Measurements from ENCODE around the gene POTEC.
"Not testable (repeated sequence)": the region's sequence is repeated elsewhere in the genome, so short reads cannot be mapped to it uniquely, and the experiment has no call there.

The POTEC gene

GRCh38 chr18:14474007-14474720 lies 69.2 kb downstream of the POTEC start:
- H3K9me3 ChIP-seq (ENCODE audit: low read length); H3K36me3 ChIP-seq (ENCODE audit: insufficient read depth, low read length); H3K4me3 ChIP-seq (ENCODE audit: low read length); H2AFZ ChIP-seq (ENCODE audit: low read depth, low read length); H3K27me3 ChIP-seq (ENCODE audit: insufficient read depth, low read length); H3K4me1 ChIP-seq (ENCODE audit: insufficient read depth, low read length): not testable (repeated sequence)

- not testable (repeated sequence) for H3K27me3 ChIP-seq (ENCODE audit: insufficient read depth, low read length); H3K9me3 ChIP-seq (ENCODE audit: low read length); H3K4me1 ChIP-seq (ENCODE audit: insufficient read depth, low read length); H3K36me3 ChIP-seq (ENCODE audit: insufficient read depth, low read length); H3K4me3 ChIP-seq (ENCODE audit: low read length); H2AFZ ChIP-seq (ENCODE audit: low read depth, low read length)
Measured at GRCh38 chr18:14473250-14474006, 70.0 kb downstream of the POTEC start.

DNA sequence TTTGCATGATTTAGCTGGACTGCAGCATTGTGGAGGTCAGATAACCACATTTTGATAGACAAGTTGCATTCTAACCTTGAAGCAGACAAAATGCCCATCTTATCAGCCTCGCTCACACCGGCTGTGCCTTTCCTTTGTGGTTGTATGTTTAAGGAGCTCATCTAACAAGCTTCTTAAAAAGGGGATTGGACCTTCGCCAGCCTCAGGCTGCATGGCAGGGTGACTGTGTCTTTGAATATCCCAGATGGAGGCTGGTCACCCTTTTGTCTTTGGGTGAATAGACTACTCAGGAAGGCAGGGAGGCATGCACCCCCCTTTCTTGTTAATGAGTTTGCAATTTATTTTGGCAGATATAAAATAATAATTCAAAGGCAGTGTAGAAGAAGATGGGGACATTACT lies 72.1 kb downstream of the POTEC start:
- not testable (repeated sequence) for H3K27me3 ChIP-seq (ENCODE audit: insufficient read depth, low read length); H3K36me3 ChIP-seq (ENCODE audit: insufficient read depth, low read length); H3K4me3 ChIP-seq (ENCODE audit: low read length); H3K4me1 ChIP-seq (ENCODE audit: insufficient read depth, low read length); H2AFZ ChIP-seq (ENCODE audit: low read depth, low read length); H3K9me3 ChIP-seq (ENCODE audit: low read length)

DNA sequence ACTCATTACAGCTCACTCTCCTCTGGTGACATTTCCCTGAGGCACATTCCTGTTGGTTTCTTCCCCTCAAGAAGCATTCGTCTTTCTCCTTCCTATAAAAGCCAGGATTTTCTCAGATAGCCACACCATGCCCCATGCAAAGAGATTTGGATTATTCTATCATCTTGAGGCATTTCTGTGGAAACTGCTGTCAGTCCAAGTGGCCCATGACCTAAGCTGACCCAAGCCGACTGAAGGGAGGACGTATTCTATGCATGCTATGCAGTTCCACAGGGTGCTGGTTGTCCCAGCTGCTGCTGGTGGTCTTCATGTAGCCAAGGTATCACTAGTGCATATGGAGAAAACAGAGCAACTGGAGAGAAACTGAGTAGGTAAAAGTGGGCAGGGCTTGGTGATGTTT lies 73.0 kb downstream of the POTEC start:
- H3K36me3 ChIP-seq (ENCODE audit: insufficient read depth, low read length); H3K4me1 ChIP-seq (ENCODE audit: insufficient read depth, low read length); H3K9me3 ChIP-seq (ENCODE audit: low read length); H2AFZ ChIP-seq (ENCODE audit: low read depth, low read length); H3K27me3 ChIP-seq (ENCODE audit: insufficient read depth, low read length); H3K4me3 ChIP-seq (ENCODE audit: low read length): not testable (repeated sequence)

DNA sequence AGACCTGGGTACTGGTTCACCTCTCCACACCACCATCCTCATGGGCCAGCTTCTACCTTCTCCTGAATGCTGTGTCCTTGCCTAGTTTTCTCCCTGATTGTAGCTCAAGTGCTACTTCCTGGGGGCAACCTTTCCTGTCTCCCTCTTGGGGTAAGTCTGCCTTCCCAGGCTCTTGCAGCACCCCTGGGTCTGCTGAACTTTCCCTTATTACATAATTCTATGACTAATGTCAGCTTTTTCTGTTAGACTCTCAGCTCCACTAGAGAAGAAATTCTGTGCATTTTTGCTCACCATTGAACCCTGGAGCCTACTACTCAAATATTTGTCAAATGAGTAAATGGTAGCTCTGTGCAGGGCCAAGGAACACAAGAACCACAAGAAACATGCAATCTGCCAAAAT lies 73.4 kb downstream of the POTEC start:
- H3K9me3 ChIP-seq (ENCODE audit: low read length); H3K4me1 ChIP-seq (ENCODE audit: insufficient read depth, low read length); H3K4me3 ChIP-seq (ENCODE audit: low read length); H2AFZ ChIP-seq (ENCODE audit: low read depth, low read length); H3K27me3 ChIP-seq (ENCODE audit: insufficient read depth, low read length); H3K36me3 ChIP-seq (ENCODE audit: insufficient read depth, low read length): not testable (repeated sequence)

- H3K4me3 ChIP-seq (ENCODE audit: low read length); H3K9me3 ChIP-seq (ENCODE audit: low read length); H2AFZ ChIP-seq (ENCODE audit: low read depth, low read length); H3K4me1 ChIP-seq (ENCODE audit: insufficient read depth, low read length); H3K27me3 ChIP-seq (ENCODE audit: insufficient read depth, low read length); H3K36me3 ChIP-seq (ENCODE audit: insufficient read depth, low read length): not testable (repeated sequence)
Measured at GRCh38 chr18:14465989-14466388, 77.4 kb downstream of the POTEC start.

All from neuron (in vitro differentiated cells).